Large intestine (tissue), 3 donors: ENCODE results near the gene ADAMTS17. TPM values are rescaled to one million over a fixed set of nuclear protein-coding genes. Genes with fewer than 3 reads are reported as not detected.
"Not testable (repeated sequence)": the region's sequence is repeated elsewhere in the genome, so short reads cannot be mapped to it uniquely, and the experiment has no call there.

Source experiments
- DNase-seq, 2 donors: peaks; one replicate each; pipeline versions ENCODE4 v3.0.0 to v3.0.0-alpha.2; 2013
- H3K27ac ChIP-seq: one replicate; pipeline ENCODE4 v1.5.1; 2013; ENCODE audit warnings: low read length
- H3K27me3 ChIP-seq: 2 replicates; pipeline ENCODE4 v1.6.1; 2013; ENCODE audit warnings: low read length; ENCODE audit not compliant: control insufficient read depth, insufficient read depth
- H3K36me3 ChIP-seq: 2 replicates; pipeline ENCODE4 v1.6.1; 2013; ENCODE audit warnings: low read length; ENCODE audit not compliant: control insufficient read depth, insufficient read depth
- H3K4me1 ChIP-seq: one replicate; pipeline ENCODE4 v1.6.1; 2013; ENCODE audit warnings: low read length; ENCODE audit not compliant: control insufficient read depth, insufficient read depth
- H3K4me3 ChIP-seq: one replicate; pipeline ENCODE4 v1.5.1; 2013; ENCODE audit warnings: low read length
- H3K9me3 ChIP-seq: one replicate; pipeline ENCODE4 v1.6.1; 2013; ENCODE audit warnings: mild to moderate bottlenecking, low read depth, low read length, moderate library complexity; ENCODE audit not compliant: control insufficient read depth
- WGBS: methylation state at CpG from one replicate; pipeline ENCODE4 v1.1.5; 2013; ENCODE audit warnings: low lambda C conversion rate; ENCODE audit not compliant: insufficient coverage; 5-methylcytosine and 5-hydroxymethylcytosine counted together
- polyA plus RNA-seq: library from polyadenylated mRNA; unstranded; fragments of 120-200 nt; gene quantifications from one replicate; pipeline ENCODE4 v1.2.1, GENCODE V29; 2013

ADAMTS17 gene
- polyA plus RNA-seq, 1 donor, result 3.7 TPM

DNA sequence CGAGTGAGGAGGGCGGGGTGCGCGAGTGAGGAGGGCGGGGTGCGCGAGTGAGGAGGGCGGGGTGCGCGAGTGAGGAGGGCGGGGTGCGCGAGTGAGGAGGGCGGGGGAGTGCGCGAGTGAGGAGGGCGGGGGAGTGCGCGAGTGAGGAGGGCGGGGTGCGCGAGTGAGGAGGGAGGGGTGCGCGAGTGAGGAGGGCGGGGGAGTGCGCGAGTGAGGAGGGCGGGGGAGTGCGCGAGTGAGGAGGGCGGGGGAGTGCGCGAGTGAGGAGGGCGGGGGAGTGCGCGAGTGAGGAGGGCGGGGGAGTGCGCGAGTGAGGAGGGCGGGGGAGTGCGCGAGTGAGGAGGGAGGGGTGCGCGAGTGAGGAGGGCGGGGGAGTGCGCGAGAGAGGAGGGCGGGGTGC, 415.2 kb downstream of the ADAMTS17 start:
- not testable (repeated sequence) for H3K27ac ChIP-seq, H3K4me1 ChIP-seq, H3K36me3 ChIP-seq, H3K4me3 ChIP-seq, DNase-seq, H3K9me3 ChIP-seq, H3K27me3 ChIP-seq
- WGBS, result no CpG with 5 or more reads among the region's 48 CpGs

- Histone ChIP-seq H3K27ac (peak overlapping the region; percentile 72), H3K4me1 (no peaks in the 10 kb centered on the region), H3K9me3 (no peaks in the 10 kb centered on the region), H3K4me3 (peak overlapping the region; percentile 53), H3K27me3 (peaks cover 5% of the 10 kb centered on the region), H3K36me3 (no peaks in the 10 kb centered on the region)
- WGBS, result no CpG with 5 or more reads among the region's 33 CpGs
- DNase-seq, result peak; percentile 41 to 73
These were observed 415.9 kb downstream of the ADAMTS17 start for GRCh38 chr15:99925661-99926461.

DNA sequence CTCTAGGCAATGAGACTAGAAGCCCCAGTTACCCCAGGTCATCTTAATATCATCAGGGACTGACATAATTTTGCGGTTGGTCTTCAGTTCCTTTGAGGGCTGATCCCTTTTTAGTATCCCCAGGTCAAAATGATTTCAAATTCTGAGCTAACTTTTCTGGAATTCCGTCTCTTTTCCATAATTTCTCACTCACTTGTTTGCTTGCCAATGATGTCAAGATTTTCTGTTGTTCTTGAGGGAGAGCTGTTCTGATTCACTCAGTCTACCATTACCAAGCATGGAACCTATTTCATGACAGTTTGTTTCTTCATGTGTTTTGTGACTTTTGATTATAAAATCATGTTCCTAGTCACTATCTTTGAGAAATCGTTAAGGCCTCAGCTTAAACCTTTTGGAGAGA, 418.1 kb downstream of the ADAMTS17 start:
- no peak overlapping the region for H3K4me3 ChIP-seq
- no peaks in the 10 kb centered on the region for H3K36me3 ChIP-seq
- no peak for DNase-seq
- H3K9me3 ChIP-seq, result no peaks in the 10 kb centered on the region
- H3K4me1 ChIP-seq, result no peaks in the 10 kb centered on the region
- peaks cover 6% of the 10 kb centered on the region for H3K27me3 ChIP-seq
- 86% methylated on average over 2 of the region's 3 CpGs for WGBS
- no peak overlapping the region for H3K27ac ChIP-seq

Other genes with a start within 250 kb of the ADAMTS17 start
- gene CERS3, start 187.0 kb upstream of the ADAMTS17 start, polyA plus RNA-seq, result 0.15 TPM